GM21737 (cell line): Measurements from ENCODE around the gene CUEDC2.

Source experiments
- ATAC-seq: cut with Tn5 transposase; IDR thresholded peaks from one replicate; pipeline ENCODE4 v1.9.1; 2021; ENCODE audit warnings: mild to moderate bottlenecking, moderate library complexity; ENCODE audit not compliant: unreplicated experiment

Gene CUEDC2

GRCh38 chr10:102411341-102412255 is 20.8 kb downstream of the CUEDC2 start:
- no peak for ATAC-seq

- ATAC-seq, result no peak
Observed at GRCh38 chr10:102410429-102411073, 21.8 kb downstream of the CUEDC2 start.

- ATAC-seq, result no peak
Observed at GRCh38 chr10:102409604-102410428, 22.6 kb downstream of the CUEDC2 start.

- no peak for ATAC-seq
Observed at GRCh38 chr10:102408728-102409603, 23.4 kb downstream of the CUEDC2 start.

- ATAC-seq, result no peak
Observed at GRCh38 chr10:102408131-102408727, 24.1 kb downstream of the CUEDC2 start.

- ATAC-seq, result no peak
Observed at GRCh38 chr10:102407425-102408130, 24.8 kb downstream of the CUEDC2 start.

GRCh38 chr10:102406815-102407214 is 25.6 kb downstream of the CUEDC2 start:
- ATAC-seq, result no peak

- ATAC-seq, result no peak
Observed at GRCh38 chr10:102405632-102406031, 26.7 kb downstream of the CUEDC2 start.

GRCh38 chr10:102405108-102405571 is 27.2 kb downstream of the CUEDC2 start:
- no peak for ATAC-seq

GRCh38 chr10:102404361-102405107 is 27.8 kb downstream of the CUEDC2 start:
- ATAC-seq, result no peak

- no peak for ATAC-seq
Observed at GRCh38 chr10:102403115-102403514, 29.3 kb downstream of the CUEDC2 start.

- ATAC-seq, result no peak
Observed at GRCh38 chr10:102402512-102402896, 29.9 kb downstream of the CUEDC2 start.

- ATAC-seq, result no peak
Observed at GRCh38 chr10:102401735-102402511, 30.5 kb downstream of the CUEDC2 start.

GRCh38 chr10:102401342-102401654 is 31.1 kb downstream of the CUEDC2 start:
- no peak for ATAC-seq

- no peak for ATAC-seq
Observed at GRCh38 chr10:102400598-102401341, 31.6 kb downstream of the CUEDC2 start.

- ATAC-seq, result no peak
Observed at GRCh38 chr10:102400076-102400475, 32.3 kb downstream of the CUEDC2 start.
